Right lobe of liver (tissue), 4 donors: ENCODE data around the gene RARB.

Source experiments
- CTCF ChIP-seq, 4 donors: fragments of 200-600 bp in 3 of 4; fragments of 450-650 bp in 1 of 4; IDR thresholded peaks; one replicate each; pipeline versions ENCODE4 v1.5.1 to v1.8.0; 2016 to 2022; ENCODE audit warnings: antibody characterized with exemption in 4 of 4, mild to moderate bottlenecking in 2 of 4
- POLR2A ChIP-seq: fragments of 450-650 bp; IDR thresholded peaks from one replicate; pipeline ENCODE4 v1.6.1; 2017; ENCODE audit warnings: antibody characterized with exemption, mild to moderate bottlenecking
- donor health status: DM: no; HTN: no; CAD: no.
- donor health status: DM: no; HTN: no; CAD: no.
- donor health status: DM: no; HTN: yes; CAD: no.

GRCh38 chr3:25572919-25573385, 144.9 kb downstream of the RARB start:
- TF ChIP-seq CTCF (IDR thresholded peaks at IDR 0.05) (no peak), POLR2A (no peak)
